Progenitor cell of endocrine pancreas (in vitro differentiated cells): Measurements from ENCODE around the gene PDE7B. TPM values are rescaled to one million over a fixed set of nuclear protein-coding genes. Genes with fewer than 3 reads are reported as not detected.

Experiments
- DNase-seq: peaks from one replicate; pipeline ENCODE4 v3.0.0; 2021; ENCODE audit warnings: low spot score; ENCODE audit not compliant: unreplicated experiment
- H3K27ac Mint-ChIP-seq: 2 replicates; pipeline ENCODE4 v1.8.0; 2021; ENCODE audit warnings: mild to moderate bottlenecking, moderate library complexity, mixed read lengths
- H3K27me3 Mint-ChIP-seq: 2 replicates; pipeline ENCODE4 v1.8.0; 2021; ENCODE audit warnings: mixed read lengths
- H3K36me3 Mint-ChIP-seq: 2 replicates; pipeline ENCODE4 v1.8.0; 2022; ENCODE audit warnings: mixed read lengths; ENCODE audit not compliant: insufficient read depth
- H3K4me1 Mint-ChIP-seq: 2 replicates; pipeline ENCODE4 v1.8.0; 2021; ENCODE audit warnings: low read depth, mixed read lengths
- H3K4me3 Mint-ChIP-seq: 2 replicates; pipeline ENCODE4 v1.8.0; 2021; ENCODE audit warnings: low read depth, mild to moderate bottlenecking, moderate library complexity, mixed read lengths
- H3K9me3 Mint-ChIP-seq: 2 replicates; pipeline ENCODE4 v1.8.0; 2021; ENCODE audit warnings: low read depth, mixed read lengths
- long read RNA-seq: library from polyadenylated mRNA; unstranded; transcript quantifications from one replicate; pipeline ENCODE4 v2.0.0, GENCODE V29; 2020
- total RNA-seq: library from RNA; stranded (reverse); gene quantifications from 2 replicates; pipeline ENCODE4 v1.2.1, GENCODE V29; 2021
- TF ChIP-seq, protein P1 (sequence below): fragments of 200-600 bp; sonication (generic); IDR thresholded peaks from one replicate; pipeline ENCODE4 v1.5.0; 2021; ENCODE audit warnings: antibody characterized with exemption, mild to moderate bottlenecking; ENCODE audit not compliant: unreplicated experiment

PDE7B gene
- 0.07 TPM in 1 of 2 replicates, not detected in the other for total RNA-seq
- long read RNA-seq = 0 reads

DNA sequence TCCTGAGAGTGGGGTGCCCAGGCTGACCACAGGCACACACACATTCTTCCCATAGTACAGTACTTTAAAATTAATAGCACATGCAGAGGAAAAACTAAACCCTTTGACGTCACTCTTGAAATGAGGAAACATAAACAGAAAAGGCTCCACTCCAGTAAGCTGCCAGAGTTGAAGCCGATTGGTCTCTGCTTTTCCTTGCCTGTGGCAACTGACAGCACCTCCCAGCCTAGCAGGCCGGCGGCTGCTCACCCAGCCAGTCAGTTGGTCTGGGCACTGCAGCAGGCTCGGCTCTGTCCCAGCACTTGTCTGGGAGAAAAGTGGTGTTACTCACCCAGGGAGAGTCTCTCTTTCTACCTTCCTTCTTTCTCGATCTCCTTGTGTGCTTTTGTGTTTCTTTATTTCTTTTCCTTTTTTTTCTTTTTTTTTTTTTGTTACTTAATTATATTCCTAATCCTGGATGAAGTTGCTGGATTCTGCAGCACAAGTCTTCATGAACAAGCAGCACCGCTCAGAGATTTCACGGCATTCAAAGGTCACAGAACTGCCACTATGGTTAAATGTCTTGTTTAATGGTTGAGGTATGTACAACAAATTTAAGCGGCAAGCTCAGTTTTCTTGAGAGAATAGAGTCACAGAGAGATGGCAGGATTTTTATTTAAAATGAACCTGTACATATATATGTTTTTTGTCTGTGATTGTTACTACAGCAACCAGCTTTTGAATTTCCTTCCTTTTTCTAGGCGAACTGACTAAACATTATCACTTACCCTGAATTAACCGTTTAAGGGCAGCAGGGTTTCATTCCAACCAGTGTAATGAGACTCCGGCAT lies at the start of gene PDE7B:
PDE7B (plus strand) TSS at position 260 of the 830 bp plus-strand sequence.
- H3K4me3 Mint-ChIP-seq = no peak within 1 kb of the TSS
- peaks cover 13% of the 10 kb centered on the region for H3K4me1 Mint-ChIP-seq
- no peaks in the 10 kb centered on the region for H3K27me3 Mint-ChIP-seq
- H3K36me3 Mint-ChIP-seq = no peaks in the 10 kb centered on the region
- no peaks in the 10 kb centered on the region for H3K9me3 Mint-ChIP-seq
- no peak within 1 kb of the TSS for H3K27ac Mint-ChIP-seq
- TF ChIP-seq, protein P1, sequence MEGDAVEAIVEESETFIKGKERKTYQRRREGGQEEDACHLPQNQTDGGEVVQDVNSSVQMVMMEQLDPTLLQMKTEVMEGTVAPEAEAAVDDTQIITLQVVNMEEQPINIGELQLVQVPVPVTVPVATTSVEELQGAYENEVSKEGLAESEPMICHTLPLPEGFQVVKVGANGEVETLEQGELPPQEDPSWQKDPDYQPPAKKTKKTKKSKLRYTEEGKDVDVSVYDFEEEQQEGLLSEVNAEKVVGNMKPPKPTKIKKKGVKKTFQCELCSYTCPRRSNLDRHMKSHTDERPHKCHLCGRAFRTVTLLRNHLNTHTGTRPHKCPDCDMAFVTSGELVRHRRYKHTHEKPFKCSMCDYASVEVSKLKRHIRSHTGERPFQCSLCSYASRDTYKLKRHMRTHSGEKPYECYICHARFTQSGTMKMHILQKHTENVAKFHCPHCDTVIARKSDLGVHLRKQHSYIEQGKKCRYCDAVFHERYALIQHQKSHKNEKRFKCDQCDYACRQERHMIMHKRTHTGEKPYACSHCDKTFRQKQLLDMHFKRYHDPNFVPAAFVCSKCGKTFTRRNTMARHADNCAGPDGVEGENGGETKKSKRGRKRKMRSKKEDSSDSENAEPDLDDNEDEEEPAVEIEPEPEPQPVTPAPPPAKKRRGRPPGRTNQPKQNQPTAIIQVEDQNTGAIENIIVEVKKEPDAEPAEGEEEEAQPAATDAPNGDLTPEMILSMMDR = no peak
- DNase-seq = no peak

DNA sequence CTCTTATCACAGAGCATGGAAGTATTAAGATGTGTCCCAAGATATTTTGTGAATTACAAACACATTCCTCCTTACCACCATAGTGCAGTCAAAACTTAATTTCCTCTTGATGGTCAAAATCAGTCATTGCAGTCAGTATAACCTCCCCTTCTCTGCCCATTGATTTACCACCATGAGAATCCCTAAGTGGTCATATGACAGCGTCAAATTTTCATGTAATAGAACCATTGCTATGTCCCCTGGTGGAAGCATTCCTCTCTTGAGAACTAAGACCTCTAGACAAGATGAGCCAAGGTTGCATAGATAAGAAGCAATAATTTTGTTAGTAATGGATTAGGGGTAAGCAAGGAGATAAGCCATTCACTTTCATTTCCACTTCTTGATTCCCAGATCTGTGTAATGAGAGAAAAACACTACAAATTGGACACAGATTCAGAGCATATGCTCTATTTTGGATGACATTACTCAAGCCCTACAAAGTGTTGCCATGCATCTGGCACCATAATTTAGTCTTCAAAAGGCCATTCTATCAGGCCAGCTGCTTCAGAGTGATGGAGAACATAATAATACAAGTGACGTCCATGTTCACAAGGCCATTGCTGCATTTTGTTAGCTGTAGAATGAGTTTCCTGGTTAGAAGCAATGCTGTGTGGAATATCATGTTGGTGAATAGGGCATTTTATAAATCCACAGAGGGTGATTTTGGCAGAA lies 49.6 kb upstream of the PDE7B start:
- Mint-ChIP-seq H3K27ac (no peak overlapping the region), H3K4me1 (peaks cover 3% of the 10 kb centered on the region), H3K9me3 (no peaks in the 10 kb centered on the region), H3K36me3 (no peaks in the 10 kb centered on the region), H3K4me3 (no peak overlapping the region), H3K27me3 (no peaks in the 10 kb centered on the region)
- DNase-seq = no peak
- TF ChIP-seq, protein P1 = no peak

DNA sequence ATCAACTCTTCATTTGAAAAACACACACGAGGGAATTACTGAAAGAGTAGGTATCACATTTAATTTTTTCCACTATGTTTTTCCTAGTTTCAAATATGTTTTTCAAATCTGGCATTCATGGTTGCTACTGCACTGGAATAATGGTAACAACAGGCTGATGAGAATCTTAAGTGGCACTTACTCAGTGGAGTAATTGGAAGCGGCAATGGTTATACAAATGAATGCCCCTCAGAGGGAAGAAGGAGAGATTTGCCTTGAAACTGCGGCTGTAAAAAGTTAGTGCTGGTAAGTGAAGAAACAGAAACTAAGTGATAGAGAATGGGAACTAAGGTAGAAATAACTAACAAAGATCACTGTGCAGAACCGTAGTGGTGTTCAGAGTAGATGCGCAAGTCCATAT lies 41.0 kb upstream of the PDE7B start:
- no peaks in the 10 kb centered on the region for H3K27me3 Mint-ChIP-seq
- H3K36me3 Mint-ChIP-seq = no peaks in the 10 kb centered on the region
- H3K4me3 Mint-ChIP-seq = no peak overlapping the region
- no peak for DNase-seq
- TF ChIP-seq, protein P1 = no peak
- no peak overlapping the region for H3K27ac Mint-ChIP-seq
- H3K9me3 Mint-ChIP-seq = peaks cover 12% of the 10 kb centered on the region
- peaks cover 20% of the 10 kb centered on the region for H3K4me1 Mint-ChIP-seq

DNA sequence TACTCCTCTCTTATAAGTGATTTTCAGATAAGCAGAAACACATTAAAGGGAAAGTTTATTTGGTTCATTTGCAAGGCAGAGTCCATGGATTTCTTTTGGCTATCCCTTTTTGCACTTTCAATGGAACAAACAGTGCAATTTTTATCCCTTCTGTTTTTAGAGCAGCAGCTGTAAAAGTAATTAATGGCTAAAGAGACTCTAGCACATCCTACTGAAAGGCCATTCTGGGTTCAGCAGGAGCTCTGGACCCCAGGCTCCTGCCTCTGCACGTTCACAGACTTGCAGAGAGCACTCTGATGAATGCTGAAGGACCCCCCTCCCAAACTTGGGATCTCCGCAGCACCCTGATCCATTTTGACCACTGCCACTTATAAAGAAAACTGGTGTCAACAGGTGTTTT lies 40.3 kb upstream of the PDE7B start:
- peaks cover 12% of the 10 kb centered on the region for H3K9me3 Mint-ChIP-seq

More for the DNA sequence above, 40.3 kb upstream of the PDE7B start:
- Mint-ChIP-seq H3K27me3 (no peaks in the 10 kb centered on the region), H3K27ac (no peak overlapping the region), H3K36me3 (no peaks in the 10 kb centered on the region), H3K4me3 (no peak overlapping the region), H3K4me1 (peaks cover 20% of the 10 kb centered on the region)
- TF ChIP-seq, protein P1 = no peak
- DNase-seq = no peak
